OCI-LY3 (cell line): ENCODE data around the gene FAM117A.

Source experiments
- EZH2phosphoT487 ChIP-seq: fragments of 200-600 bp; shearing (Covaris generic); IDR thresholded peaks from 2 replicates; pipeline ENCODE4 v1.6.1; 2018; ENCODE audit warnings: antibody characterized with exemption, mixed run types, low read depth
- TF ChIP-seq, protein P1 (sequence below): fragments of 200-600, 300-600 bp; sonication (generic); IDR thresholded peaks from 2 replicates; pipeline ENCODE4 v1.5.1; 2014; ENCODE audit warnings: antibody characterized with exemption, low read length, low read depth

DNA sequence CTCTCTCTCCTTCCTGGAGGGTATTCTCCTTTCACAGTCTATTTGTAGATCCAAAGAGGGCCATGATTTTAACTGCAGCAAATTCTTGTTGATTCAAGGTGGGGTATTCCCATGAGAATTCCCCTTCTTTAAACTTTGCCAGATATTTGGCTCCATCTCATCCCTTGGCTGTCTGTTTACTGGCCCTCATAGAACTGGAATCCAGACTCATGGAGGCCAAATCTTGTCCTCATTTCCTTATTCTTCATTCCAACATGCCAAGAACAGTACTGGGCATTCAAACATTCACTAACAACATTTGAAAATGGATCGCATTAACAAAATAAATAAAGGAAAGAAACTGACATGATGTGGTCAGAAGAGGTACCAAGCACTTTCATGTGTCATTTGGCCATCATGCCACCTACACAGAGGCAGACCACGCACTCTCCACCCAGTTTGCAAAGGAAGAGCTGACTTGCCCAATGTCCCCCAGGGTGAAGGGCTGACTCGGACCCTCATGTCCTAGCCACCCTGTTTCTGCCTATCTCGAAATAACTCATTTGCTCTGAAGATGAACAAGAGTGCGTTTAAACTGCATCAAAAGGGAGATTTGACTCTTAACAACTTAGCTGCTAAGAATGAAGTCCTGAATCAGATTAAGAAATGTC is 33.0 kb downstream of the FAM117A start:
- TF ChIP-seq, protein P1, sequence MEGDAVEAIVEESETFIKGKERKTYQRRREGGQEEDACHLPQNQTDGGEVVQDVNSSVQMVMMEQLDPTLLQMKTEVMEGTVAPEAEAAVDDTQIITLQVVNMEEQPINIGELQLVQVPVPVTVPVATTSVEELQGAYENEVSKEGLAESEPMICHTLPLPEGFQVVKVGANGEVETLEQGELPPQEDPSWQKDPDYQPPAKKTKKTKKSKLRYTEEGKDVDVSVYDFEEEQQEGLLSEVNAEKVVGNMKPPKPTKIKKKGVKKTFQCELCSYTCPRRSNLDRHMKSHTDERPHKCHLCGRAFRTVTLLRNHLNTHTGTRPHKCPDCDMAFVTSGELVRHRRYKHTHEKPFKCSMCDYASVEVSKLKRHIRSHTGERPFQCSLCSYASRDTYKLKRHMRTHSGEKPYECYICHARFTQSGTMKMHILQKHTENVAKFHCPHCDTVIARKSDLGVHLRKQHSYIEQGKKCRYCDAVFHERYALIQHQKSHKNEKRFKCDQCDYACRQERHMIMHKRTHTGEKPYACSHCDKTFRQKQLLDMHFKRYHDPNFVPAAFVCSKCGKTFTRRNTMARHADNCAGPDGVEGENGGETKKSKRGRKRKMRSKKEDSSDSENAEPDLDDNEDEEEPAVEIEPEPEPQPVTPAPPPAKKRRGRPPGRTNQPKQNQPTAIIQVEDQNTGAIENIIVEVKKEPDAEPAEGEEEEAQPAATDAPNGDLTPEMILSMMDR, result no peak
- no peak for TF ChIP-seq EZH2phosphoT487
